Stimulated activated CD8-positive, alpha-beta memory T cell treated with anti-CD3 and anti-CD28 coated beads, Interleukin-7, amount 100 ng/mL, for 1 hour (primary cell): Measurements from ENCODE around the gene SF3B6.

Source experiments
- DNase-seq, 2 donors: peaks; one replicate each; pipeline ENCODE4 v3.0.0-alpha.2; 2020; ENCODE audit warnings: low read depth in 2 of 2

Gene SF3B6

DNA sequence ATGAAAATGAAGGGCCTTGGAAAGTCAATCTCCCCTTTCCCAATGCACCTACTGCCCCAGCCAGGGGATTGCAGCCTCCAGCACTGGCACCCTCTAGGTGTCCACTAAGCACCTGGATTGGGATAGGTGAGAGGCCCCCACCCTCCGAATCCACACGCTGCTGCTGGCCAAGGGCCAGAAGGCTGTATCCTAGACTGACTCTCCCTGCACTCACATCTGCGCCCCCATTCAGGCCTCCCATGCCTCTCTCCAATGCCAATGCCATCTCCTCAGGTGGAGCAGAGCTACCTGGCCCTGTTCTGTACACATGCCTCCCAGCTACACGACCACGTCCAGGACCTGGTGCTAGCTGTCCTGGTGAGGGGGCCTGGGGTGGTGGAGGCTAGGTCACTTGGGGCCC is 56.4 kb downstream of the SF3B6 start:
- DNase-seq: no peak

DNA sequence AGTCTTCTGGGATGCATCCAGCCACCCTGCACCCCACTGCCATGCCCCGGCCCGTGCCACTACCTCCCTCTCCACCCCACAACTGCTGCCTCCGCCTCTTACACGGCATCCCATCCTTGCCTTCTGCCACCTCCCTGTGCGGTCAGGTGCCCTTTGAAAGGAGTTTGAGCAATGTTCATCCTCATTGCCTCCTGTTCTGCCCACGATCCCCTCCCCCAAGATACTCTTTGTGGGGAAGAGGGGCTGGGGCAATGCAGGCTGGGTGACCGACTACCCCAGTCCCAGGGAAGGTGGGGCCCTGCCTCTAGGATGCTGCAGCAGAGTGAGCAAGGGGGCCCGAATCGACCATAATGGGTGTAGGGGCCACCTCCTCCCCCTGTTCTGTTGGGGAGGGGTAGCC is 57.9 kb downstream of the SF3B6 start:
- no peak for DNase-seq

DNA sequence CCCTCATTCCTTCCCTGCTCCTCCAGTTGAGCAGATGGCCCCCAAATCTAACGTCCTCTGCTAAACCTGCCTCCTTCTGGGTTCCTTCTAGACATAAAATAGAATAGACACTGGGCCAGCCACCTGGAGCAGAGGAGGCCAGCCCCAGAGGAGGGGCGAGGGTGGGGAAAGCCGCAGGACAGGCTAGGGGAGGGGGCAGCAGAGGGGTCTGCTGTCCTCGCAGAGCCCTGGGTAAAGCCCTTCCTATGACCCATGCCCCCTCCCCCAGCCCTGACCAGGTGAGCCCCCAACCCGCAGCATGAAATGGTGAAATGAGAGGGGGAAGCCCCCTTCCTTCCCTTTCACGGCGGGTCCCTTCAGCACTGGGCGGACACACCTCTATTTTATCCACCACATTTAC is 58.4 kb downstream of the SF3B6 start:
- DNase-seq: no peak
